Measurements from ENCODE around the gene SIGLEC12. TPM values are rescaled to one million over a fixed set of nuclear protein-coding genes. Genes with fewer than 3 reads are reported as not detected.

Gene SIGLEC12
- total and polyA plus RNA-seq, 9 of the 15 experiments (the other 6 are each of a cell fraction or from before 2014, with no cell fraction given), result 0.08 to 1.3 (median 0.54) TPM

DNA sequence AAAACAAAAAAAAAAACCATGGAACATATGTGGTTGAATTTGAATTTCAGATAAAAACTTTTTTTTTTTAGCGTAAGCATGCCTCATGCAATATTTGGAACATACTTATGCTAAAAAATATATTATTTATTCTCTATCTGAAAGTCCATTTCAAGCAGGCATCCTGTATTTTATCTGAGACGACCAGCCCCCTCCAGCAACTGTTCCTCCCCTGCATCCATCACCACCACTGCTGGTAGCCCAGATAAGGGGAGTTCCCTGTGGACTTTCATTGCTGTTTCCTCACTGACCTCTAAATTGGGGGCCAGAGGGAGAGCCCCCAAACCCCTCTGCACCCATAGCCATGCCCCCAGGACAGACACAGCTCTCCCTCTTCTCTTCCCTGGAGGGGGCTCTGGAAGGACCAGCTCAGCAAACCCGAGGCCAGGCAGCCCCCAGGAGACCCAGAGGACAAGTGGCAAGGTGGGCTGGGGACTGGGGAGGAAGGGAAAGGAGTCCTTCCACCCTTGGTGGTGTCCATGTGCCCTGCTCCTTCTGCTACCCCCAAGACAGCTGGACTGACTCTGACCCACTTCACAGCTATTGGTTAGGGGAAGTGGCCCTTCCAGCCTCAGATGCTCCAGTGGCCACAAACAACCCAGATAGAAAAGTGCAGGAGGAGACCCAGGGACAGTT is 6.6 kb upstream of the SIGLEC12 start (continued):
- TF ChIP-seq SRF (CRISPR knock-in tag; IDR thresholded peaks at IDR 0.05) (no peak), PRMT5 (CRISPR knock-in tag; IDR thresholded peaks at IDR 0.05) (no peak), CC2D1A (IDR thresholded peaks at IDR 0.05) (peak; percentile 92; the same call in 1 of the 2 replicates), ZFP1 (CRISPR knock-in tag; IDR thresholded peaks at IDR 0.05) (no peak), TAL1 (IDR thresholded peaks at IDR 0.05) (peak; percentile 99), POLR2B (IDR thresholded peaks at IDR 0.05; ENCODE audit: low read depth, partially characterized antibody) (no peak), MCM2 (IDR thresholded peaks at IDR 0.05; ENCODE audit: low read depth) (no peak), PHF20 (IDR thresholded peaks at IDR 0.05; ENCODE audit: partially characterized antibody) (no peak), SMAD4 (CRISPR knock-in tag; conservative IDR thresholded peaks at IDR 0.05) (peak; percentile 81), EZH2 (IDR thresholded peaks at IDR 0.05; ENCODE audit: borderline replicate concordance, low read depth, low read length) (no peak), ZNF57 (CRISPR knock-in tag; IDR thresholded peaks at IDR 0.05) (no peak), PURB (CRISPR knock-in tag; IDR thresholded peaks at IDR 0.05; ENCODE audit: low read depth) (no peak), NONO (IDR thresholded peaks at IDR 0.05; ENCODE audit: low read depth in 2 of 2, low read length in 1 of 2) (peak in 1 of 2 experiments; percentile 59; a peak in 1 of 4 replicates), TAF1 (IDR thresholded peaks at IDR 0.05; ENCODE audit: control insufficient read depth, extremely low read depth, insufficient read depth, low read length, severe bottlenecking) (peak; percentile 37), SREBF2 (CRISPR knock-in tag; IDR thresholded peaks at IDR 0.05) (no peak)
- TF ChIP-seq, protein P1, sequence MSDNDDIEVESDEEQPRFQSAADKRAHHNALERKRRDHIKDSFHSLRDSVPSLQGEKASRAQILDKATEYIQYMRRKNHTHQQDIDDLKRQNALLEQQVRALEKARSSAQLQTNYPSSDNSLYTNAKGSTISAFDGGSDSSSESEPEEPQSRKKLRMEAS (CRISPR knock-in tag; IDR thresholded peaks at IDR 0.05), result no peak
- TF ChIP-seq, protein P2, sequence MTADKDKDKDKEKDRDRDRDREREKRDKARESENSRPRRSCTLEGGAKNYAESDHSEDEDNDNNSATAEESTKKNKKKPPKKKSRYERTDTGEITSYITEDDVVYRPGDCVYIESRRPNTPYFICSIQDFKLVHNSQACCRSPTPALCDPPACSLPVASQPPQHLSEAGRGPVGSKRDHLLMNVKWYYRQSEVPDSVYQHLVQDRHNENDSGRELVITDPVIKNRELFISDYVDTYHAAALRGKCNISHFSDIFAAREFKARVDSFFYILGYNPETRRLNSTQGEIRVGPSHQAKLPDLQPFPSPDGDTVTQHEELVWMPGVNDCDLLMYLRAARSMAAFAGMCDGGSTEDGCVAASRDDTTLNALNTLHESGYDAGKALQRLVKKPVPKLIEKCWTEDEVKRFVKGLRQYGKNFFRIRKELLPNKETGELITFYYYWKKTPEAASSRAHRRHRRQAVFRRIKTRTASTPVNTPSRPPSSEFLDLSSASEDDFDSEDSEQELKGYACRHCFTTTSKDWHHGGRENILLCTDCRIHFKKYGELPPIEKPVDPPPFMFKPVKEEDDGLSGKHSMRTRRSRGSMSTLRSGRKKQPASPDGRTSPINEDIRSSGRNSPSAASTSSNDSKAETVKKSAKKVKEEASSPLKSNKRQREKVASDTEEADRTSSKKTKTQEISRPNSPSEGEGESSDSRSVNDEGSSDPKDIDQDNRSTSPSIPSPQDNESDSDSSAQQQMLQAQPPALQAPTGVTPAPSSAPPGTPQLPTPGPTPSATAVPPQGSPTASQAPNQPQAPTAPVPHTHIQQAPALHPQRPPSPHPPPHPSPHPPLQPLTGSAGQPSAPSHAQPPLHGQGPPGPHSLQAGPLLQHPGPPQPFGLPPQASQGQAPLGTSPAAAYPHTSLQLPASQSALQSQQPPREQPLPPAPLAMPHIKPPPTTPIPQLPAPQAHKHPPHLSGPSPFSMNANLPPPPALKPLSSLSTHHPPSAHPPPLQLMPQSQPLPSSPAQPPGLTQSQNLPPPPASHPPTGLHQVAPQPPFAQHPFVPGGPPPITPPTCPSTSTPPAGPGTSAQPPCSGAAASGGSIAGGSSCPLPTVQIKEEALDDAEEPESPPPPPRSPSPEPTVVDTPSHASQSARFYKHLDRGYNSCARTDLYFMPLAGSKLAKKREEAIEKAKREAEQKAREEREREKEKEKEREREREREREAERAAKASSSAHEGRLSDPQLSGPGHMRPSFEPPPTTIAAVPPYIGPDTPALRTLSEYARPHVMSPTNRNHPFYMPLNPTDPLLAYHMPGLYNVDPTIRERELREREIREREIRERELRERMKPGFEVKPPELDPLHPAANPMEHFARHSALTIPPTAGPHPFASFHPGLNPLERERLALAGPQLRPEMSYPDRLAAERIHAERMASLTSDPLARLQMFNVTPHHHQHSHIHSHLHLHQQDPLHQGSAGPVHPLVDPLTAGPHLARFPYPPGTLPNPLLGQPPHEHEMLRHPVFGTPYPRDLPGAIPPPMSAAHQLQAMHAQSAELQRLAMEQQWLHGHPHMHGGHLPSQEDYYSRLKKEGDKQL (CRISPR knock-in tag; IDR thresholded peaks at IDR 0.05; ENCODE audit: borderline replicate concordance), result no peak
- TF ChIP-seq, protein P3, sequence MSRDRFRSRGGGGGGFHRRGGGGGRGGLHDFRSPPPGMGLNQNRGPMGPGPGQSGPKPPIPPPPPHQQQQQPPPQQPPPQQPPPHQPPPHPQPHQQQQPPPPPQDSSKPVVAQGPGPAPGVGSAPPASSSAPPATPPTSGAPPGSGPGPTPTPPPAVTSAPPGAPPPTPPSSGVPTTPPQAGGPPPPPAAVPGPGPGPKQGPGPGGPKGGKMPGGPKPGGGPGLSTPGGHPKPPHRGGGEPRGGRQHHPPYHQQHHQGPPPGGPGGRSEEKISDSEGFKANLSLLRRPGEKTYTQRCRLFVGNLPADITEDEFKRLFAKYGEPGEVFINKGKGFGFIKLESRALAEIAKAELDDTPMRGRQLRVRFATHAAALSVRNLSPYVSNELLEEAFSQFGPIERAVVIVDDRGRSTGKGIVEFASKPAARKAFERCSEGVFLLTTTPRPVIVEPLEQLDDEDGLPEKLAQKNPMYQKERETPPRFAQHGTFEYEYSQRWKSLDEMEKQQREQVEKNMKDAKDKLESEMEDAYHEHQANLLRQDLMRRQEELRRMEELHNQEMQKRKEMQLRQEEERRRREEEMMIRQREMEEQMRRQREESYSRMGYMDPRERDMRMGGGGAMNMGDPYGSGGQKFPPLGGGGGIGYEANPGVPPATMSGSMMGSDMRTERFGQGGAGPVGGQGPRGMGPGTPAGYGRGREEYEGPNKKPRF (IDR thresholded peaks at IDR 0.05; ENCODE audit: low read depth, low read length), result no peak
- TF ChIP-seq, protein P4, sequence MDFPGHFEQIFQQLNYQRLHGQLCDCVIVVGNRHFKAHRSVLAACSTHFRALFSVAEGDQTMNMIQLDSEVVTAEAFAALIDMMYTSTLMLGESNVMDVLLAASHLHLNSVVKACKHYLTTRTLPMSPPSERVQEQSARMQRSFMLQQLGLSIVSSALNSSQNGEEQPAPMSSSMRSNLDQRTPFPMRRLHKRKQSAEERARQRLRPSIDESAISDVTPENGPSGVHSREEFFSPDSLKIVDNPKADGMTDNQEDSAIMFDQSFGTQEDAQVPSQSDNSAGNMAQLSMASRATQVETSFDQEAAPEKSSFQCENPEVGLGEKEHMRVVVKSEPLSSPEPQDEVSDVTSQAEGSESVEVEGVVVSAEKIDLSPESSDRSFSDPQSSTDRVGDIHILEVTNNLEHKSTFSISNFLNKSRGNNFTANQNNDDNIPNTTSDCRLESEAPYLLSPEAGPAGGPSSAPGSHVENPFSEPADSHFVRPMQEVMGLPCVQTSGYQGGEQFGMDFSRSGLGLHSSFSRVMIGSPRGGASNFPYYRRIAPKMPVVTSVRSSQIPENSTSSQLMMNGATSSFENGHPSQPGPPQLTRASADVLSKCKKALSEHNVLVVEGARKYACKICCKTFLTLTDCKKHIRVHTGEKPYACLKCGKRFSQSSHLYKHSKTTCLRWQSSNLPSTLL (IDR thresholded peaks at IDR 0.05), result no peak

Measured in K562 (cell line).